ENCODE results near the gene SPECC1.

GRCh38 chr17:20028443-20028842 is 19.3 kb downstream of the SPECC1 start:
- no peak for TF ChIP-seq POLR2A (IDR thresholded peaks at IDR 0.05; ENCODE audit: low read length)
- no peak for TF ChIP-seq GATA1 (IDR thresholded peaks at IDR 0.05; ENCODE audit: low read depth, low read length)

All from erythroblast (primary cell).